Activated CD4-positive, alpha-beta T cell treated with anti-CD3 and anti-CD28 coated beads for 36 hours (primary cell): Measurements from ENCODE around the gene TMEM91. TPM values are rescaled to one million over a fixed set of nuclear protein-coding genes. Genes with fewer than 3 reads are reported as not detected.

Experiments
- ATAC-seq: fragments of 200-7000 bp; cut with Tn5 transposase; one replicate; pipeline ENCODE4 v1.10.0; 2021; ENCODE audit warnings: mild to moderate bottlenecking, moderate library complexity
- CTCF ChIA-PET: fragments of 350-600 bp; sonication (Branson Sonifier 250); formaldehyde crosslinking; loops from one replicate; lab custom pipeline; 2021; ENCODE audit warnings: antibody characterized with exemption; lab: Charles Lee
- POLR2A ChIA-PET: fragments of 350-600 bp; sonication (Branson Sonifier 250); formaldehyde crosslinking; loops from one replicate; lab custom pipeline; 2021; ENCODE audit warnings: antibody characterized with exemption, inconsistent platforms; lab: Charles Lee
- DNase-seq: peaks from one replicate; pipeline ENCODE4 v3.0.0-alpha.2; 2020
- H3K27ac Mint-ChIP-seq: one replicate; pipeline ENCODE4 v1.8.0; 2021; ENCODE audit warnings: mixed read lengths
- H3K27me3 Mint-ChIP-seq: one replicate; pipeline ENCODE4 v1.8.0; 2021; ENCODE audit warnings: mixed read lengths
- H3K36me3 Mint-ChIP-seq: one replicate; pipeline ENCODE4 v1.8.0; 2021; ENCODE audit warnings: low read depth, mixed read lengths
- H3K4me1 Mint-ChIP-seq: one replicate; pipeline ENCODE4 v1.8.0; 2021; ENCODE audit warnings: mixed read lengths
- H3K4me3 Mint-ChIP-seq: one replicate; pipeline ENCODE4 v1.8.0; 2021; ENCODE audit warnings: mild to moderate bottlenecking, moderate library complexity, mixed read lengths
- H3K9me3 Mint-ChIP-seq: one replicate; pipeline ENCODE4 v1.8.0; 2021; ENCODE audit warnings: low read depth, mixed read lengths
- intact Hi-C, 2 experiments: fragments of 100-400 bp; cut with DNase I in 1 of 2; cut with micrococcal nuclease in 1 of 2; formaldehyde crosslinking; loops; one replicate each; pipeline versions ENCODE4 v1.14.2 to v1.15.1; 2022 to 2024; cut with DNase I, micrococcal nuclease
- total RNA-seq, 2 experiments: library from RNA; stranded (reverse); gene quantifications; one replicate each; pipeline ENCODE4 v1.2.3, GENCODE V29; 2021

Gene TMEM91
- total RNA-seq, 2 experiments from 2014 or later, result 3.0 to 4.0 TPM

DNA sequence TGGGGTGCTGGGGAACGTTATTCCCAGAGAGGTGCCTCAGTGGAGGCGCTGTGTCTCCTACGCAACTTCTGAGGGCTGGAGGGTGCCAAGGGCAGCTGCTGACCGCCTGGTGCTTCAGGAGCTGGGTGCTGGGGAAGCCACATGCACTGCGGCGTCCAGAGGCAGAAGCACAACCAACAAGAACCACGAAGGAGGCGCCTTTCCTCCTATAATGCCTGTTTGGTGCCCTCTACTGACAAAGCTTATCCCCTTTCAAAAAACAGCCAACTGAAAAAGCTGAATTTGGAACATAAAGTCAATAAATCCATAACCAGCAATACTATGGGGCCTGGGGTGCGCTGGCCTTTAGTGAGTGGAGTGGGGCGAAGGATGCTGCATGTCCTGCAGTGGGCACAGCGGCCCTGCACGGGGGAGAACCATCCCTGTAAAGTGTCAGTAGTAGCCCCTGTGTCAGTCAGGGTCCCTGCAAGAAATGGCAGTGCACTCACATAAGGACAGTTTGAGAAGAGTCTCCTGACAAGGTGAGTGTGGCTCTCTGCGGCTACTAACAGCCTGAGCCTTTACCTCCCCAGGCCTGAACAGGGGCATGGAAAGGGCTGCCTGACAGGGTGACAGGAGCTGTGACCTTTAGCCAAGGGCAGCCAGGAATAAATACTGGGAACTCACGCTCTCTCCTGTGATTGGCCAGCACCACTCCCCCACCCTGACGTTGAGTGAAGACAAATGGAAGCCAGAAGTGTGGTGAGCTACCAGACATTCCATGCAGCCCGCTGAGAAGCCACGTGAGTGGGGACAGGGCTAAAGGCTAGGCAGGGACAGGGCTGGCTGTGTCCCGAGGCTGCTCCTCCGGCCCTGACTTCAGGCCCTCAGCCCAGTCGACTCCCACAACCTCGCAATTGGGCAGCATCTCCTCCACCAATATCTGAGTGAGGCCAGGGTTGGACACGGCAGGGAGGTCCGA is 55.4 kb downstream of the TMEM91 start:
- H3K27me3 Mint-ChIP-seq, result no peaks in the 10 kb centered on the region
- ChIA-PET CTCF (interaction anchor here (0.8 to 2.7 kb wide), 5 partner anchors 17 to 130 kb away, joined by 3 to 8 read pairs (median 3); no protein-coding TSS in a partner anchor), POLR2A (interaction anchor here (0.6 kb wide), 1 partner anchor 13 kb away, joined by 6 read pairs; no protein-coding TSS in a partner anchor)
- H3K4me3 Mint-ChIP-seq, result no peak overlapping the region
- DNase-seq (no peak), ATAC-seq (no peak)
- H3K4me1 Mint-ChIP-seq, result peaks cover 21% of the 10 kb centered on the region
- H3K27ac Mint-ChIP-seq, result no peak overlapping the region
- peaks cover 28% of the 10 kb centered on the region for H3K36me3 Mint-ChIP-seq
- H3K9me3 Mint-ChIP-seq, result no peaks in the 10 kb centered on the region
- intact Hi-C loops, result no loop called here

DNA sequence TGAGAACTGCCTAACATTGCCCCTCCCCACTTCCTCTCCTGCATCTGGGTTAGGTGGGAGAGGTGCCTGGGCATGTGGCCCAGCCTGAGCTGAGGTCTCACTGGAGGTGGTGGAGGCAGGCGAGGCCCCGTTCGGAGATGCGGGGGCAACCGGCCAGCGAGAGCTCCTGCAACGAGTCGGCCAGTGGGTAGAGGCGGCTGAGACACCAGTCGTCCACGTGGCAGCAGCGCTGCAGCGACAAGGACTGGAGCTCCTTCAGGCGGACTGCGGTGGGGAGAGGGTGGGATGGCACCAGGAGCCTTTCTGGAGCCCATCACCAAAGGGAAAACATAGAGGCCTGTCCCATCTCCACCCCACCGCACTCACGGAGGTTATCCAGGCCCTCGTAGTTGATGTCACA is 56.8 kb downstream of the TMEM91 start:
- POLR2A ChIA-PET, result no interaction called here
- ATAC-seq (no peak), DNase-seq (no peak)
- CTCF ChIA-PET, result interaction anchor here (2.7 kb wide), 1 partner anchor 16 kb away, joined by 8 read pairs; no protein-coding TSS in a partner anchor
- intact Hi-C loops, result no loop called here
- Mint-ChIP-seq H3K27me3 (no peaks in the 10 kb centered on the region), H3K36me3 (peaks cover 33% of the 10 kb centered on the region), H3K4me3 (no peak overlapping the region), H3K27ac (no peak overlapping the region), H3K4me1 (peaks cover 13% of the 10 kb centered on the region), H3K9me3 (no peaks in the 10 kb centered on the region)

Other genes starting within 250 kb of the TMEM91 start
- gene CYP2S1, start 183.3 kb upstream of the TMEM91 start, total RNA-seq, result under 1 TPM; 0.46 to 0.84 TPM
- under 1 TPM; 0.28 to 0.50 TPM for gene AXL, start 157.3 kb upstream of the TMEM91 start, total RNA-seq
- 100 to 1,000 TPM; 263 to 312 TPM for gene HNRNPUL1, start 112.2 kb upstream of the TMEM91 start, total RNA-seq
- gene CCDC97, start 66.4 kb upstream of the TMEM91 start, total RNA-seq, result 10 to 100 TPM; 21.2 to 21.4 TPM
- gene TGFB1, start 22.6 kb upstream of the TMEM91 start, total RNA-seq, result 10 to 100 TPM; 86.2 to 99.0 TPM
- 1 to 10 TPM; 4.0 to 5.2 TPM for gene B9D2, start 12.4 kb upstream of the TMEM91 start, total RNA-seq
- 10 to 100 TPM; 32.7 to 47.8 TPM for gene EXOSC5, start 20.8 kb downstream of the TMEM91 start, total RNA-seq
- gene BCKDHA, start 21.3 kb downstream of the TMEM91 start, total RNA-seq, result 10 to 100 TPM; 14.5 to 25.4 TPM
- under 1 TPM in 1 of 2 experiments, not detected in 1; 0.41 TPM for gene B3GNT8, start 50.8 kb downstream of the TMEM91 start, total RNA-seq
- gene DMAC2, start 63.4 kb downstream of the TMEM91 start, total RNA-seq, result 10 to 100 TPM; 52.5 to 66.3 TPM
- gene ERICH4, start 66.6 kb downstream of the TMEM91 start, total RNA-seq, result not detected
- 10 to 100 TPM; 22.1 to 27.6 TPM for gene CEACAM21, start 199.6 kb downstream of the TMEM91 start, total RNA-seq